Measurements from ENCODE around the gene KIF21A.

- TF ChIP-seq POU2F2 (IDR thresholded peaks at IDR 0.05; ENCODE audit: low read depth, low read length) (no peak), POLR2A (IDR thresholded peaks at IDR 0.05; ENCODE audit: low read depth, low read length) (no peak), TAF1 (IDR thresholded peaks at IDR 0.05; ENCODE audit: low read depth, low read length) (no peak), POLR2AphosphoS5 (IDR thresholded peaks at IDR 0.05; ENCODE audit: low read depth, low read length) (no peak)
These were observed 78.7 kb downstream of the KIF21A start for GRCh38 chr12:39364196-39364595.

Data from GM12891 (cell line).